Measurements from ENCODE around the gene KMT2A.

DNA sequence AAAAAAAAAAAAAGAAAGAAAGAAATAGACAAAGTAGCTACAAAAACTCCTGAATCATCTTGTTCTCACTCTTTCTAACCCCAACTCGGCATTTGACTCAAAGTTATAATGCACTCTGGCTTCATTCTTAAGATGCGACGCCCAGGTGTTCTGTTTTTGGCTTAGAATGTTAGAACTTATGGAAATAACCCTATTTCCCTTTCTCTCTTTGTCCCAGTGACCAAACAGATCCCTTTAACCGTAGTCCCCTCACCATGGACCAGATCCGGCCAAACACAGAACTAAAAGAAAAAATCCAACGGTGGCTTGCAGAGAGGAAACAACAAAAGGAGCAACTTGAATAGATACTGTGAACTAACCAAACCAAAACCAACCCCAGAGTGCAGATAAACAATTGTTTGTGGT, 40.2 kb upstream of the KMT2A start:
- TF ChIP-seq, protein P1, sequence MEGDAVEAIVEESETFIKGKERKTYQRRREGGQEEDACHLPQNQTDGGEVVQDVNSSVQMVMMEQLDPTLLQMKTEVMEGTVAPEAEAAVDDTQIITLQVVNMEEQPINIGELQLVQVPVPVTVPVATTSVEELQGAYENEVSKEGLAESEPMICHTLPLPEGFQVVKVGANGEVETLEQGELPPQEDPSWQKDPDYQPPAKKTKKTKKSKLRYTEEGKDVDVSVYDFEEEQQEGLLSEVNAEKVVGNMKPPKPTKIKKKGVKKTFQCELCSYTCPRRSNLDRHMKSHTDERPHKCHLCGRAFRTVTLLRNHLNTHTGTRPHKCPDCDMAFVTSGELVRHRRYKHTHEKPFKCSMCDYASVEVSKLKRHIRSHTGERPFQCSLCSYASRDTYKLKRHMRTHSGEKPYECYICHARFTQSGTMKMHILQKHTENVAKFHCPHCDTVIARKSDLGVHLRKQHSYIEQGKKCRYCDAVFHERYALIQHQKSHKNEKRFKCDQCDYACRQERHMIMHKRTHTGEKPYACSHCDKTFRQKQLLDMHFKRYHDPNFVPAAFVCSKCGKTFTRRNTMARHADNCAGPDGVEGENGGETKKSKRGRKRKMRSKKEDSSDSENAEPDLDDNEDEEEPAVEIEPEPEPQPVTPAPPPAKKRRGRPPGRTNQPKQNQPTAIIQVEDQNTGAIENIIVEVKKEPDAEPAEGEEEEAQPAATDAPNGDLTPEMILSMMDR (IDR thresholded peaks at IDR 0.05) = no peak
- TF ChIP-seq POLR2AphosphoS5 (IDR thresholded peaks at IDR 0.05) = no peak
- TF ChIP-seq POLR2A (IDR thresholded peaks at IDR 0.05) = no peak

Measured in suprapubic skin (tissue), 4 donors.